GM19035 (cell line): ENCODE results near the gene CDKAL1.
"Not testable (repeated sequence)": the region's sequence is repeated elsewhere in the genome, so short reads cannot be mapped to it uniquely, and the experiment has no call there.

Experiments
- ATAC-seq: cut with Tn5 transposase; IDR thresholded peaks from one replicate; pipeline ENCODE4 v1.9.1; 2021; ENCODE audit not compliant: unreplicated experiment

The CDKAL1 gene

GRCh38 chr6:20732896-20733295 lies 198.6 kb downstream of the CDKAL1 start:
- no peak for ATAC-seq

GRCh38 chr6:20737912-20738311 lies 203.7 kb downstream of the CDKAL1 start:
- ATAC-seq = no peak

DNA sequence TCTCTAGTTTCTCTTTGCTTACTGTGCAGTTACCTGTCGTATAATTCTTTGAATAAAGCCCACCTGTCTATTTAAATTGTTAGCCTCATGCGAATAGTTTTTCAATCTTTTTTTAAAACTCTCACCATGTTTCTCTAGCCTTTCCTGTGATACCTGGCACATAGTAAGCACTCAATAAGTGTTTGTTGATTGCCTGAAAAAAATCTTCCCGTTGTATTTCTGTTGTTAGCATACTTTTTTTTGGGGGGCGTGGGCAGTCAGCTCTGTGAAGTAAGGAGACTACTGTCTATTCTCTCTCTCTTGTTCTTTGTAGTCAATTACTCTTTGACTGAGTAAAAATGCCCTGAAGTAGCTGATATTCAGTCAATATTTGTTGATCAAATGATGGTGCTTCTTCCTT lies 205.8 kb downstream of the CDKAL1 start:
- no peak for ATAC-seq

DNA sequence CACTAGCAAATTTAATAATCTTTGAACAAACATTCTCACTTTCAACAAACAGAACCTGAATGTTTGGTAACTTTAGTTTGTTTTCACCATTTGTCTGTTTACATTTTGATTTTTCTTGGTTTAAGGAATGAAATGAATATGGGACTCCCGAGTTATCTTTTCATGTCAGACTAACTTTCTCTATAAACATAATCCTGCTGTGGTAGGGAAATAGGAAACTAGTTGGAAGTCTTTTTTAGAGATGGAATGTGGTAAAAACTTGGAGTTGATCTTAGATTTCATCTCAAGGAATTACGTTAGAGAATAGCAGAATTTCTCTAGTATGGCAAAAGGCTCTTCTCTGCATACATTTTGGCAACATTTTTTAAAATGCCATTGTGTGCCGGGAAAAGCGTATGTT lies 206.5 kb downstream of the CDKAL1 start:
- no peak for ATAC-seq

GRCh38 chr6:20741490-20741889 lies 207.2 kb downstream of the CDKAL1 start:
- no peak for ATAC-seq

- ATAC-seq = no peak
Measured at GRCh38 chr6:20744911-20745557, 210.8 kb downstream of the CDKAL1 start.

GRCh38 chr6:20746024-20746423 lies 211.8 kb downstream of the CDKAL1 start:
- no peak for ATAC-seq

DNA sequence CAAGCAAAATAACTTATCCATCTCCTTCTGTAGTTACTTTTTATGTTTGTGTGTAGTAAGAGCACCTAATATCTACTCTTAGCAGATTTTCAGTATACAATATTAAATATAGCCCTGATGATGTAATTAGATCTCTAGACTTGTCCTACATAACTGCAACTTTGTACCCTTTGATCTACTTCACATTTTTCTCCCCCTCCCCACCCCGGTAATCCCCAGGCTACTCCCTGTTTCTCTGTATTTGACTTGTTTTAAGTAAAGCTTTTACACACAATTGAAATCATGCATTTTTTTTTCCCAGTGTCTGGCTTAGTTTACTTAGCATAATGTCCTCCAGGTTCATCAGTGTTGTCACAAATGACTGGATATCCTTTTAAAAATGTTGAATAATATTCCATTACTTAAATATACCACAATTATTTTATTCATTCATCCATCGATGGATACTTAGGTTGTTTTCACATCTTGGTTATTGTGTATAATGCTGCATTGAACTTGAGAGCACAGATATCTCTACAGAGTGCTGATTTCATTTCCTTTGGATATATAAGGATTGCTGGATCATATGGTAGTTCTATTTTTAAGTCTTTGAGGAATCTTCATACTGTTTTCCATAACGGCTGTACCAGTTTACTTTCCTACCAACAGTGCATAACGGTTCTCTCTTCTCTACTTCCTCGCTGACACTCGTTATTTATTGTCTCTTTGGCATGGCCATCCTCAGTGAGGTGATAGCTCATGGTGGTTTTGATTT lies 212.7 kb downstream of the CDKAL1 start:
- ATAC-seq = no peak

- ATAC-seq = no peak
Measured at GRCh38 chr6:20747991-20748390, 213.7 kb downstream of the CDKAL1 start.

DNA sequence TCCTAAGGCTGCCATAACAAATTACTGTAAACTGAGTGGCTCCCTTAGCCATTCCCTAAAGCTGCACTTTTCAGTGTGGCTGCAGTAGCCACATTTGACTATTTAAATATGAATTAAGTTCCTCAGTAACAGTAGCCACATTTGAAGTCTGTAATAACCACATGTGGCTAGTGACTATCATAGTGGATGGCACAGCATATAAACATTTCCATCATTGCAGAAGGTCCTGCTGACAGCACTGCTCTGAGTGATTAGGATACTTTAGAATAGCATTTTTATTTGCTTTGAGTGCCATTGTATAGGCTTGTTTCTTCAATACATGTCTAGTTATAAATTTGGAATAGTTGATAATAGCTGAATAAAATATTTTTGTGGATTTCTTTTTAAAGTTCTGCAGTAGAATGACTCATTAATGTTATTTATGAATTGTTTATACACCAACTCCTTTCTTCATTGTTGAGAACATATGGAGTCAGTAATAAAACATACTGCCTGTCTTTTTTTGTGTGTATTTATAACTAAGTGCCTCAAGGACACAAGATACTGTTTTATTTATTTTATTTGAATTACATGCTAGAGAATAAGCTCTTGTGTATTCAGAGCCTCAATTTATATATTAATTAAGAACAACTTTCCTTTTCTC lies 217.2 kb downstream of the CDKAL1 start:
- ATAC-seq = no peak

DNA sequence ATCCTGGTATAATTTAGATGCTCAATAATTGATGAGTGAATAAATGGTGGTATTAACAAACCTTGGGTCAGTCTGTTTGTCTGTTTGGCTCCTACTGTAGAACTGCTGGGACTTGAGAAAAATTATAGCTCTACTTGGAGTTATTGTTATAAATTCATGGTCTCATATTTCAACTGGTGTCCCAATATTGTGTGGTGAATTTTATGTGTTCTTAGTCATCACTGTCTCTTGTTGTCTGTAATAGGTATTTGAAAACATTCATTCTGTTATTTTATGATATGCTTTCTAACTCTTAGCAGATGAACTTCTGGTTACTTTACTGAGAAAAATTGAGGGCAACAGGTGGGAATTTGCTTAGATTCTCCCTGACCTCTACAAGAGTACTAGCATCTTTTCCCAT lies 221.4 kb downstream of the CDKAL1 start:
- ATAC-seq = no peak

GRCh38 chr6:20756584-20757147 lies 222.4 kb downstream of the CDKAL1 start:
- ATAC-seq = not testable (repeated sequence)

DNA sequence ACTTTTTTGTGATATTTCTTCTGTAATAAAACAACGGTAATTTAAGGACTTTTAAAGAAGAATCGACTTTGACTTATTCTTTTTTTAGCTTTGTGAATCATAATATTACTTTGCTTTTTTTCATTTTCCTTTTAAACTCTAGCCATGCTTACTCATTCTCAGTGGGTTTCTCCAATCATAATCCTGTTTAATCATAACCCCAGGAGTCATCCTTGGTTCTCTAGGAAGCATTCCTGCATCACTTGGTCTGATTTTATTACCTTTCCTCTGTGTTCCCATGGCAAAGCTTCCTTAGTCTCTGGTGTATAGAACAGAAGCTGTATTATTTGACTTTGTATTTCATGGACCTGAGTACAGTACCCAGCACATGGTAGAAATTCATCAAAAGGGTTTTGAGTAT lies 223.5 kb downstream of the CDKAL1 start:
- ATAC-seq = no peak

- ATAC-seq = no peak
Measured at GRCh38 chr6:20763296-20763695, 229.0 kb downstream of the CDKAL1 start.

GRCh38 chr6:20769631-20770030 lies 235.4 kb downstream of the CDKAL1 start:
- no peak for ATAC-seq

GRCh38 chr6:20770773-20771172 lies 236.5 kb downstream of the CDKAL1 start:
- ATAC-seq = no peak

GRCh38 chr6:20771409-20771808 lies 237.2 kb downstream of the CDKAL1 start:
- ATAC-seq = no peak

GRCh38 chr6:20773822-20774221 lies 239.6 kb downstream of the CDKAL1 start:
- ATAC-seq = no peak

DNA sequence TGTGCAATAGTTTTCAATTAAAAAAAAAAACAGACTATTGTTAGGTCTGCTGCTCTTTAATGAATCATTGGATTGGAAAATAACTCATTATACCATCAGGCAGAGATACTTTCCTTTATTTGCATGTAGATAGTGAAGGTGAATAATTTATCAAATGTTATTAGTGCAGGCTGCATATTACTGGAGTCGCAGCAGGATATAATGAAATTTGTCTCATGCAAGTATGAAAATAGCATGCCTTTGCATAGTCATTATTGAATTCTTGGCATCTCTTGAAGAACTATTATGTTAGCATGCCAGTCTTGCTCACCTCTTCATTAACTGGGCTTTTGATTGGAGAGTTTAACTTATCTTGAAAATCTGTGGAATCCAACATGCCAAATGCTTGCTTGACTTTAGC lies 241.7 kb downstream of the CDKAL1 start:
- no peak for ATAC-seq

DNA sequence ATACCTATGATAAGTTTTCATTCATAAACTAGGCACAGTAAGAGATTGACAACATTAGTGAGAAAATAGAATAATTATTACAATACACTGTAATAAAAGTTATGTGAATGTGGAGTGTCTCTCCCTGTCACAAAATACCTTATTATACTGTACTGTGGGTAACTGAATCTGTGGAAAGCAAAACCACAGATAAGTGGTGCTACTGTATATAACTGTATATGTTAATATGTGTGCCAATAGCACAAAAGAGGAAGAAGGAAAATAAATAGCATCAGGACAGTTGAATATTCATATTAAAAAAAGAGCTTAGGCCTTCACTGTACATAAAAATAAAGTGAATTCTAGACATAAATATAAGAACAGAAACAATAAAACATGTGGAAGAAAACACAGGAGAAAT lies 243.5 kb downstream of the CDKAL1 start:
- no peak for ATAC-seq

DNA sequence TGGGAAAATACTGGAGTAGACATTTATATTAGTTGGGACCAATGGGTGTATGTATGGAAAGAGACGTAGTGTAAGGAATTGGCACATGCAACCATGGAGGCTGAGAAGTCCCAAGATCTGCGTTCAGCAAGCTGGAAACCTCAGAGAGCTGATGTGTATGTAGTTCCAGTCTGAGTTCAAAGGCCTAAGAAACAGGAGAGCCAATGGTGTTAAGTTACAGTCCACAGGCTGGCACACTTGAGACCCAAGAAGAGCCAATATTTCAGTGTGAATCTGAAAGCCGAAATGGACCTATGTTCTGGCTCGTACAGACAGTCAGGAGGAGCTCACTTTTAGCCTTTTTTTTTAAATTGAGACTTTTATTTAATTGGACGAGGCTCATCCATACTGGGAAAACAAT lies 244.2 kb downstream of the CDKAL1 start:
- ATAC-seq = no peak

DNA sequence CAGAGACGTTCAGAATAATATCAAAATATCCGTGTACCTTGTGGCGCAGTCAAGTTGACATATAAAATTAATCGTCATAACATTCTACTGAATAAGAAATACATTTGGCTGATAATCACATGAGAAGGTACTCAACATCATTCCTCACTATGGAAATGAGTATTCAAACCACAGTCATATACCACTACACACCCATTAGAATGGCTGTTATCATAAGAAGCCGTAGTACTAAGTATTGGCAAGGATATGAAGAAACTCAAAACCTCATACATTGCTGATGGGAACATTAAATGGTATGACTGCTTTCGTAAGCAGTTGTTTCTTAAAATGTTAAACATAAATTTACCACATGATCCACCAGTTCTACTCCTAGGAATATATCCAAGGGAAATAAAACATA lies 244.7 kb downstream of the CDKAL1 start:
- ATAC-seq = no peak
